KMS-11 (cell line): ENCODE measurements around the gene KCNK17.

Source experiments
- H2AFZ ChIP-seq: fragments of 200-600 bp; sonication (generic); 2 replicates; pipeline ENCODE4 v1.6.1; 2016; ENCODE audit warnings: antibody characterized with exemption, mixed run types, low read depth
- H3K27ac ChIP-seq: fragments of 200-600 bp; sonication (generic); 2 replicates; pipeline ENCODE4 v1.6.1; 2016; ENCODE audit warnings: mild to moderate bottlenecking, mixed run types
- H3K27me3 ChIP-seq: fragments of 200-600 bp; sonication (generic); 2 replicates; pipeline ENCODE4 v1.6.1; 2017; ENCODE audit warnings: mild to moderate bottlenecking, low read depth, mixed run types, moderate library complexity; ENCODE audit not compliant: insufficient read depth
- H3K36me3 ChIP-seq: fragments of 200-600 bp; sonication (generic); 2 replicates; pipeline ENCODE4 v1.6.1; 2017; ENCODE audit warnings: mild to moderate bottlenecking, mixed run types; ENCODE audit not compliant: insufficient read depth
- H3K4me1 ChIP-seq: fragments of 200-600 bp; sonication (generic); 2 replicates; pipeline ENCODE4 v1.6.1; 2016; ENCODE audit warnings: mild to moderate bottlenecking, low read depth, mixed run types; ENCODE audit not compliant: poor library complexity, severe bottlenecking
- H3K4me2 ChIP-seq: fragments of 200-600 bp; sonication (generic); 2 replicates; pipeline ENCODE4 v1.7.0; 2016; ENCODE audit warnings: mild to moderate bottlenecking, mixed run types
- H3K4me3 ChIP-seq: fragments of 200-600 bp; sonication (generic); IDR thresholded peaks from 2 replicates; pipeline ENCODE4 v1.6.1; 2017; ENCODE audit warnings: low read depth, low read length, mixed read lengths; ENCODE audit not compliant: insufficient read depth
- H3K79me2 ChIP-seq: fragments of 200-600 bp; sonication (generic); 2 replicates; pipeline ENCODE4 v1.6.1; 2016; ENCODE audit warnings: low read depth, mixed run types; ENCODE audit not compliant: insufficient read depth
- H3K9ac ChIP-seq: fragments of 200-600 bp; sonication (generic); 2 replicates; pipeline ENCODE4 v1.6.1; 2016; ENCODE audit warnings: mild to moderate bottlenecking, mixed run types
- H4K20me1 ChIP-seq: fragments of 200-600 bp; sonication (generic); 2 replicates; pipeline ENCODE4 v1.6.1; 2016; ENCODE audit warnings: mild to moderate bottlenecking, mixed run types; ENCODE audit not compliant: insufficient read depth
- CTCF ChIP-seq: fragments of 200-600 bp; sonication (generic); conservative IDR thresholded peaks from 2 replicates; pipeline ENCODE4 v1.6.1; 2017; ENCODE audit warnings: low read depth, mild to moderate bottlenecking, antibody characterized with exemption, low read length, moderate library complexity, mixed read lengths

KCNK17 gene

GRCh38 chr6:39310542-39310941 lies 3.7 kb downstream of the KCNK17 start:
- Histone ChIP-seq H3K27ac (no peak overlapping the region), H3K4me2 (no peak overlapping the region), H3K79me2 (no peaks in the 10 kb centered on the region), H4K20me1 (no peaks in the 10 kb centered on the region), H3K4me3 (no peak overlapping the region), H3K9ac (no peak overlapping the region), H3K4me1 (no peaks in the 10 kb centered on the region), H3K36me3 (no peaks in the 10 kb centered on the region), H2AFZ (no peak overlapping the region; the same call in 1 of the 2 replicates), H3K27me3 (no peaks in the 10 kb centered on the region)
- TF ChIP-seq CTCF, result no peak

- TF ChIP-seq CTCF, result peak; percentile 92
- no peaks in the 10 kb centered on the region for H3K79me2 ChIP-seq
- H4K20me1 ChIP-seq, result no peaks in the 10 kb centered on the region
- no peaks in the 10 kb centered on the region for H3K36me3 ChIP-seq
- H3K4me1 ChIP-seq, result no peaks in the 10 kb centered on the region
- H3K4me2 ChIP-seq, result no peak overlapping the region
- H3K4me3 ChIP-seq, result no peak overlapping the region
- no peaks in the 10 kb centered on the region for H3K27me3 ChIP-seq
- H3K27ac ChIP-seq, result no peak overlapping the region
- peak overlapping the region; percentile 57 for H2AFZ ChIP-seq
- no peak overlapping the region for H3K9ac ChIP-seq
Measured at GRCh38 chr6:39309942-39310531, 4.2 kb downstream of the KCNK17 start.

GRCh38 chr6:39307462-39307861 lies 6.8 kb downstream of the KCNK17 start:
- H3K9ac ChIP-seq, result no peak overlapping the region
- no peak overlapping the region for H3K27ac ChIP-seq
- no peak overlapping the region for H3K4me2 ChIP-seq
- no peaks in the 10 kb centered on the region for H3K36me3 ChIP-seq
- peaks cover 3% of the 10 kb centered on the region for H3K4me1 ChIP-seq
- no peak overlapping the region for H3K4me3 ChIP-seq
- no peaks in the 10 kb centered on the region for H4K20me1 ChIP-seq
- TF ChIP-seq CTCF, result no peak
- no peaks in the 10 kb centered on the region for H3K27me3 ChIP-seq
- H3K79me2 ChIP-seq, result no peaks in the 10 kb centered on the region
- no peak overlapping the region for H2AFZ ChIP-seq

DNA sequence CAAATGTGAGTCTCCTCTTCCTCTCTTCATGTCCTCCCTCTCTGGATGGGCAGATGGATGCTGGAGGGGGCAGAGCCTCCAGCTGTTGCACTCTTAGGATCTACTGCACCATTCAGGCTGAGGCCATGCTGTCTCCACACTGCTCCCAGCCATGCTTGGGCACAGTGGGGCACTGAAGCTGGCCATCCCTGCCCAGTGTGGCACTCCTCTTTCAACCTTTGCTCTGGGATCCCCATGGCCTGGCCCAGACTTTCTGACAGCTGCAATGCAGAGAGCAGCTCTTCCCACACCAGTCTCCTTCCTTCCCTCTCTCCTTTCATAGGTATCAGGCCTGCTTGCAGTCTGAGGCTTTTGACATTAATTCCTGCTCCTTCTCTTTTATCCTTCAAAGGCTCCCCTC lies 9.3 kb downstream of the KCNK17 start:
- H4K20me1 ChIP-seq, result no peaks in the 10 kb centered on the region
- TF ChIP-seq CTCF, result no peak

More for the DNA sequence above, 9.3 kb downstream of the KCNK17 start:
- Histone ChIP-seq H3K4me2 (no peak overlapping the region), H3K27ac (no peak overlapping the region), H3K36me3 (no peaks in the 10 kb centered on the region), H2AFZ (no peak overlapping the region), H3K9ac (no peak overlapping the region), H3K27me3 (no peaks in the 10 kb centered on the region), H3K4me1 (peaks cover 3% of the 10 kb centered on the region), H3K79me2 (no peaks in the 10 kb centered on the region), H3K4me3 (no peak overlapping the region)
